ENCODE results near the gene FAM53B.

The FAM53B gene

GRCh38 chr10:124644236-124644635 lies 99.9 kb downstream of the FAM53B start:
- no peak for DNase-seq

GRCh38 chr10:124643330-124644009 lies 100.7 kb downstream of the FAM53B start:
- DNase-seq: no peak

- no peak for DNase-seq
Measured at GRCh38 chr10:124642088-124642710, 102.0 kb downstream of the FAM53B start.

GRCh38 chr10:124641282-124642087 lies 102.7 kb downstream of the FAM53B start:
- DNase-seq: peak; percentile 58 to 60

- DNase-seq: peak in 1 of 2 donors; percentile 27
Measured at GRCh38 chr10:124640538-124641231, 103.5 kb downstream of the FAM53B start.

- no peak for DNase-seq
Measured at GRCh38 chr10:124640056-124640455, 104.1 kb downstream of the FAM53B start.

- DNase-seq: no peak
Measured at GRCh38 chr10:124639646-124640045, 104.5 kb downstream of the FAM53B start.

- no peak for DNase-seq
Measured at GRCh38 chr10:124639206-124639605, 105.0 kb downstream of the FAM53B start.

- no peak for DNase-seq
Measured at GRCh38 chr10:124637746-124638145, 106.4 kb downstream of the FAM53B start.

- DNase-seq: no peak
Measured at GRCh38 chr10:124637091-124637700, 107.0 kb downstream of the FAM53B start.

- peak in 1 of 2 donors; percentile 56 for DNase-seq
Measured at GRCh38 chr10:124636271-124636995, 107.7 kb downstream of the FAM53B start.

GRCh38 chr10:124632566-124632965 lies 111.6 kb downstream of the FAM53B start:
- DNase-seq: no peak

- peak; percentile 41 to 46 for DNase-seq
Measured at GRCh38 chr10:124632064-124632531, 112.1 kb downstream of the FAM53B start.

- no peak for DNase-seq
Measured at GRCh38 chr10:124630551-124630950, 113.6 kb downstream of the FAM53B start.

GRCh38 chr10:124629842-124630241 lies 114.3 kb downstream of the FAM53B start:
- no peak for DNase-seq

- DNase-seq: no peak
Measured at GRCh38 chr10:124629415-124629814, 114.8 kb downstream of the FAM53B start.

- DNase-seq: no peak
Measured at GRCh38 chr10:124628676-124629021, 115.5 kb downstream of the FAM53B start.

GRCh38 chr10:124627866-124628675 lies 116.1 kb downstream of the FAM53B start:
- no peak for DNase-seq

GRCh38 chr10:124626759-124627380 lies 117.3 kb downstream of the FAM53B start:
- peak; percentile 50 to 62 for DNase-seq

- DNase-seq: no peak
Measured at GRCh38 chr10:124625831-124626238, 118.3 kb downstream of the FAM53B start.

GRCh38 chr10:124624895-124625294 lies 119.3 kb downstream of the FAM53B start:
- no peak for DNase-seq

Data from CD4-positive, alpha-beta T cell treated with Interferon alpha-2 for 1 hour (primary cell).